Amygdala (tissue), 56 donors: ENCODE data around the gene TEPSIN.

Experiments used
- DNase-seq, 56 donors: peaks; one replicate each; lab custom pipeline; 2025; lab: John Stamatoyannopoulos, UW

The TEPSIN gene

GRCh38 chr17:81189670-81190530, 49.0 kb downstream of the TEPSIN start:
- DNase-seq = peak in 22 of 56 donors; percentile 7 to 57 (median 23)

- no peak for DNase-seq
Measured at GRCh38 chr17:81189016-81189415, 49.8 kb downstream of the TEPSIN start.

DNA sequence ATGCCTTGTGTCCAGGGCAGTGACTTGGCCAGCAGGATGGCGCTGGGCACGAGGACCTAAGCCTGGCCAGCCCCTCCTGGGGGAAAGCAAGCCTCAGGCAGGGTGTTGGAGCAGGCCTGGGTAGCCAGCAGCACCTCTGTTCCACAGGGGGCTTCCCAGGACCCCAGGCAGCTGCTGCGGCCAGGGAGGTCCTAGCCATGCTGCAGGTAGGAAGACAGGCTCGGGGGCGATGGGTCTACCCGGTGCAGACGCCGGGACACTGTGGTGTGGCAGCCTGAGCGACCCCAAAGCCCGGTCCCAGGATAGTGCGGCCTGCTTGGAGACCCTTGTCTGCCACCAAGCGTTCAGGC, 50.4 kb downstream of the TEPSIN start:
- no peak for DNase-seq

DNA sequence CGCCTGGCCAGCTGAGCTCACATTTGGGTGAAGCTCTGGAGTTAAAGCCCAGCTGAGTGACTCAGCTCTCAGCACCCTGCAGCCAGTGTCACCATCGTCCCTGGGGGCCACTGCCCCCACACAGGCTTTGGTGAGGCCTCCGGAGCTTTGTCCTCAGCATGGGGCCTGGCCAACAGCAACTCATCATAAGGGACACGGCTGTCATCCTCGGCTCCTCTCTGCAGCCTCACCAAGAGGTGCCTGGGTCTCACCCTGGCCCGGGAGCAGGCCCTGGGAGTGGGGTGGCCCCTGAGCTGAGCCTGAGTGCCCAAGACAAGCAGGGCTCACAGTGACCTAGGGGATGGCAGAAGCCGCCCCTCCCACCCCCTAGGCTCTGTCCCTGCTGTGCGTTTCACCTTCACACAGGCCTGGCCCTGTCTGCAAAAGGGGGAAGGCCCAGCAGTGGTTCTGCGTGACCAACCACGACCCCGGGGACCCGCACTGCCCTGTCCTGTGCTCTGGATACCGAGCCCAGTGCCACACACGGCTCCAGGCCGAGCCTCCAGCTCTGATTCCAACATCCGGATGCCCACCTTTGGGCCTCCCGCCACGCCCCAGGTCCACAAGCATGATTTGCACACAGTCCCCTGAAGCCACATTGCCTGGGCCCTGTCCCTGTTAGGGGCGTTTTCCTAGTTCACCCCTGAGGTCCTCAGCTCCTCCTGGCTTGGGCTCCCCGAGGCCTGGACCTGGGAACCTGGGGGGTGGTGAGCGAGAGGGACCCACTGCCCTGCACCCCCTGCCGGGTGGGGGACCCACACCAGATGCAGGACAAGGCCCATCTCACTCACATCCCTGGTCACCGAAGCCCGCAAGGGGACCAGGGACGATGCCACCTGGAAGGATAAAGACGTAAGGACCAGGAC, 51.0 kb downstream of the TEPSIN start:
- DNase-seq = no peak

DNA sequence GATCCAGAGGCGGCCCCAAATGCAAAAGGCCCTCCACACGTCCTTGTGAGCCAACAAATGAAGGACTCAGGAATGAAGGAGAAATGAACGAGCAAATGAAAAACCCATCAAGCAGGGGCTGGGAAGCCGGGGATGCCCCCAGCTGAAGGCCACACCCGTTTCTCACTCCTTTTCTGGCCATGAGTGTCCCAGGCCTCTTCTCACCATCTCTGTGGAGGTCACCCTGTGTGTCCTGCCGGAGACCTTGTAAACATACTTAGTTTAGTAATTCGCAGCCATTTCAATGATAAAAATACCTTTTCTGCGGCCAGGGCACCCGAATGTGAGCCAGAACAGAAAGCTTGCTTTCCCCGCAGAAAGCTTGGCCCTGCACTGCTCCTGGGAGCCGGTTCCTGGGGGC, 51.7 kb downstream of the TEPSIN start:
- no peak for DNase-seq

GRCh38 chr17:81186203-81186602, 52.7 kb downstream of the TEPSIN start:
- DNase-seq = no peak

GRCh38 chr17:81184555-81184954, 54.3 kb downstream of the TEPSIN start:
- DNase-seq = no peak

GRCh38 chr17:81183807-81184206, 55.0 kb downstream of the TEPSIN start:
- no peak for DNase-seq

- DNase-seq = no peak
Measured at GRCh38 chr17:81183316-81183715, 55.5 kb downstream of the TEPSIN start.

DNA sequence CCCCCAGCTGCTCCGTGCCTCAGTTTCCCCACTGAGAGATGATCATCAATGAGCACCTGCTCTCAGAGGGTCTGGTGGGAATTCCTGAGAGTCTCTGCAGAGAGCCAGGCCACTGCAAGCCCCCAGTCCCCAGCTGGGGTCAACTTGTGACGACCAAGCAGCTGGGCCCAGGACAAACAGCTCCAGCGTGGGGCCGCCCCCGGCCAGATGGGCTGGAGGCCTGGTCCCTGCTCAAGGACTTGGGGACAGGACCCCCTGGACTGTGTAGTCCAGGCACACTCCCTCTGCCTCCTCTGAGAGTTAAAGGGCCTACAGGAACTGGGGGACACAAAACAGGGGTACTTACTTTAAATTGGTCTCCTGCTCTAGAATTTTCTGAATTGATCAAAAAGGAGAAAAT, 56.3 kb downstream of the TEPSIN start:
- no peak for DNase-seq

DNA sequence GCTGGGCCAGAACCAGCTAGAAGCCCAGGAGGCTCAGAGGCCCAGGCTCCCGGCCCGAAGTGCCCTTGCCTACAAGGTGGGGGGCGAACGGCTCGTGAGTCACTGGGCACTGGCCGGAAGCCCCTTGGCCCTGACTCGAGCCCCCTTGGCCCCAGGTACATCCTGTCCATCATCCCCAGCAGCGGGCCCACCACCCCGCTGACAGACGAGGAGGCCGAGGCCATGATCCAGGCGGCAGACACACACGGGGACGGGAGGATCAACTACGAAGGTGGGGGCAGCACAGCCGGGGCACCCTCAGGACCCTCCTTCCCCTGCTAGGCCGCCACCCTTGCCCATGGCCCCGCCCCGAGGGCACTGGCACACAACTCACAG, 57.1 kb downstream of the TEPSIN start:
- no peak for DNase-seq

DNA sequence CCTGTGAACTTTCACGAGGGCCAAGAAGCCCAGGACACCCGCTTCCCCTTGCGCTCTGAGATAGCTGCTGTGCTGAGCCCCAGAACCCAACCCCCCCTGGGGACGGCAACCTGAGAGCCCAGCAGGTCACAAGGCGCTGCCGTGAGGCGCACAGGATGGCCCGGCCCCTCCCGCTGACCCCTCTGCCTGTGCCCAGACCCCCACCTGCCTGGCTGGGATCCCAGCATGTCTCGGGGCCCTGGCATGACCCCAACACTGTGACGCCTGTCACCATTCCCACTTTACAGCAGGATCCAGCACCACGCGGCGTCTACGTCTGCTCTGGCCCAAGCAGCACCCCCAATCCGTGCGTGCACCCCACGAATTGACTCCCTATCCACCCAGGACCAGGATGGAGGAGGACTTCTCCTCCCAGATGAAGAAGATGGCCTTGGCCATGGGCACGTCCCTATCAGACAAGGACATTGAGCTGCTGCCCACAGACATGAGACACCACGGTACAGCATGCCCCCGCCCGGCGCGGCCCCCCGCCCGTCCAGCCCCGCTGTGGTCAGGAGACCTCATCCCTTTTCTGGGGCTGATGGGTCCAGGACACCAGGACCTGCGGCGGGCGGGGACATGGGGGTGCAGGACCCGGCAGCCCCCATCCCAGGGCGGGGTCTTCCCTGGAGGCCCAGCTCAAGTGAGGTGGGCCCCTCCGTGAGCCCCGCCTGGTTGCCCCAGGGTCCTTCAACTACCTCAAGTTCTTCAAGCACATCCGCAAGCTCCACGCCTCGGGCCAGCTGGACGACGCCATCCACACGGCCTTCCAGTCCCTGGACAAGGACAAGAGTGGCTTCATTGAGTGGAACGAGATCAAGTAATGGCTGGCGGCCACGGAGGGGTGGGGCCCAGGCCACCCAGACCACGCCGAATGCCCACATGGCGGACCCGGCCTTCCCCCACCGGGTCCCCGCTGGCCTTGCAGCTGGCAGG, 57.7 kb downstream of the TEPSIN start:
- no peak for DNase-seq

GRCh38 chr17:81179861-81180260, 59.0 kb downstream of the TEPSIN start:
- DNase-seq = no peak

DNA sequence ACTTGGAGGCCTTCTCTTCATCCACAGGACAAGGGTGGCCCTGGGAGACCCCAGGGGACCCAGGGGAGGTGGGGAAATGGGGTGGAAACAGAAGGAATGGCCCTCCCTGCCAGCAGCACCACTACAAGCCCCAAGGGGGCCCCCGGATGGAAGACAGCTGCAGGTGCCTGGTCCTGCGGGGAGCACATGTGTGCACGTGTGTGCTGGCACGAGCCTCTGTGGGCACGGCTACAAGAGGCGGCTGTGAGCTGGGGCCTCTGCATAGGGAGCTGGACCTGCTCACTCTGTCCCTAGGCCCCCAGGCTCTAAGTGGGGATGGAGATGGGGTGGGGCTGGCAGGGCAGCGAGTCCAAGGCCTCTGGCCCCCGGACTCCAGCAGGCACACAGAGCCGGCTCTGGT, 59.6 kb downstream of the TEPSIN start:
- DNase-seq = no peak
